GM19438 (cell line): Measurements from ENCODE around the gene SH3RF3.
"Not testable (repeated sequence)": the region's sequence is repeated elsewhere in the genome, so short reads cannot be mapped to it uniquely, and the experiment has no call there.

Experiments used
- ATAC-seq: cut with Tn5 transposase; IDR thresholded peaks from one replicate; pipeline ENCODE4 v1.9.1; 2021; ENCODE audit warnings: low read depth; ENCODE audit not compliant: unreplicated experiment

SH3RF3 gene

DNA sequence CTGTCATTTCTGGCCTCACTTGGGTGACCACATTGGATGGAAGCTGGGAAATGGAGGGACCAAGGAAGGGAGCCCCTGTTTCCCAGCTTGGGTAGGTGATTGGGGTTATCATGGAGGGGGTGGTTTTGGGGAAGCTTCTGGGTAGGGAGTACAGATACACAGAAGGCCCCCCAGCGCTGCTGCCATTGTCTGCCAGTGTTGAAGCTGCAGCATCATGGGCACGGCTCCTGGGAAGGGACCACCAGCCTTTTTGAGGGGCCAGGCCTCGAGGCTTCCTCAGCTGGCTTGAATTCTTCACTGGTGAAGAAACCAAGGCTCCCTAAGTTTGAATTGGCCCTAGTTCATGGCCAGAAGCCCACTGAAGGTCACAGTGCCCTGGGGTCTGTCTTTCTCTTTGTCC lies 25.2 kb downstream of the SH3RF3 start:
- no peak for ATAC-seq

DNA sequence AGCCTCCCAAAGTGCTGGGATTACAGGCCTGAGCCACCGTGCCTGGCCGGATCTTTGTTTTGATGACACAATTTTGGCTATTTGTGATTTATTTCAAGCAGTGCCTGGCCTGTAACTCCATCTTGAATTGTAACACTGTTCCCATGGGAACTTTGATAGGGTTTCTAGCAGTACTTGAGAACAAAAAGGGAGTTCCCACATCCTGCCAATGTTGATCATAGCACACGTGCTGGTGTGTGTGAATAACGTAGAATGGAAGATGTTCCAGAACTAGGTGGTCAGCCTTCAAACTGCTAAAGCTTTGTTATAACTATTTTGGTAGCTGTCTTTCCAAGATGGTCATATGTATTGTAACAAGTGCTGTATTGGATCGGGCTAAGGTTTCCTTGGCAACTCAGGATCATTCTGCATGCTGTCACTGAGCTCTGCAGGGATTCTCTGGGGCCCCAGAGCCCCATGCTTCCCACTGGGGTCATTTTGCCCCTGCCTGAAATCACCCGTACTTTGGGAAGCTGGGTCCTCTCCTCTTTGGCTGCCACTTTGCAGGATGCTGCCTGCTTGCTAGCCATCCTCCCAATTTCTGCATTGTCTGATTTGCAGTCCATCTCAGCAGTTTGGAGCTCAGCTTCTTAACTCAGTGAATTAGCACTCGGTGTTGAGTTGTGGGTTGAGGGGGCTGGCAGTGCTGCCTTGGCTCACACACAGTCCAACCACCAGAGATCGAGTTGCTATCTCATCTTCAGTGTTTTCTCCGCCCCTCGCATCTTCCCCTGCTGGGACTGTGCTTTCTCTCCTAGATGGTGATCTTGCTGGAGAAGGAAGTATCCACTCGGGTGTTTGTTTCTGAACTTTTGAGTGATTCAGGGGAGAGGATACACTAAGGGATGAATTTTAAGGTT lies 26.8 kb downstream of the SH3RF3 start:
- no peak for ATAC-seq

DNA sequence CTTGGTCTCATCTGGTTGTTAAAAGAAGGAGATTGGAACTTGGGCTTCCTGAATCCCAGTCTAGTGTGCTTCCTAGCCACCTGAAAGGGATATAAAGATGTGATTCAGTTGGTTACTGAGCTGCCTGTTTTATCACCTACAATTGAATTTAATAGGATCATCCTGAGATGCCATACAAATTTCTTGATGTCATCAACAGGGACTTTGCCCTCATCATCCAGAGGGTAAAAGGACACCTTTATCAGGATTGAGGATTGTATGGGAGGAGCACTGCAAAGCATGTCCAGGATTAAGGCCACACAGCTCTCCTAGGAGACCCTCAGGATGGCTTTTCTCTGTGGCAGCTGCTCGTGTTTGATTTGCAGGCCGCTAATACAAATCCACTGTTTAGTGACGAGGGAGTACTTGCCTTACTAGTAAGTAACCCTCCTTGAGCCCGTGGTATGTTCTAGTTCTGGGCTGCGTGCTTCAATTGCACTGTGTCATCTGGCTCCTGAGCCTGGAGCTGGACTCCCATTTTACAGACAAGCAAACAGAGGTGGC lies 28.6 kb downstream of the SH3RF3 start:
- no peak for ATAC-seq

DNA sequence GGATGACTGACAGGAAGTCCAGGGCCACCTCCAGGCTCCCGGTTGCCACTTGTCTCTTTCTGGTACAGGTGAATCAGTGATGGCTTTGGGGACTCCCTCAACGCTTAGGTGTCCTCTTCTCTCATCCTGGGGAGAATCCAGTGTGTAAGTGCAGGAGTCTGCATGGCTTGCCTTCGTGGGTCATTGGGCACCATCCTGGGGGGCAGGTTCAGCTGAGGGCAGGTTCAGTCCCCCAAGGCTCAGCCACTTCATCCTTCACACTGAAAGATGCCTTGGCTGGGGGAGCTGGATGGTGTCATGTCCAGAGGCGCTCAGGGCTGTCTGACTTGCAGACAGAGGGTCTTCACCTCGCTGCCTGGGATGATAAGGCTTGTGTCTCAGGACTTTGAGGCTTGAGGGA lies 29.2 kb downstream of the SH3RF3 start:
- ATAC-seq = no peak

DNA sequence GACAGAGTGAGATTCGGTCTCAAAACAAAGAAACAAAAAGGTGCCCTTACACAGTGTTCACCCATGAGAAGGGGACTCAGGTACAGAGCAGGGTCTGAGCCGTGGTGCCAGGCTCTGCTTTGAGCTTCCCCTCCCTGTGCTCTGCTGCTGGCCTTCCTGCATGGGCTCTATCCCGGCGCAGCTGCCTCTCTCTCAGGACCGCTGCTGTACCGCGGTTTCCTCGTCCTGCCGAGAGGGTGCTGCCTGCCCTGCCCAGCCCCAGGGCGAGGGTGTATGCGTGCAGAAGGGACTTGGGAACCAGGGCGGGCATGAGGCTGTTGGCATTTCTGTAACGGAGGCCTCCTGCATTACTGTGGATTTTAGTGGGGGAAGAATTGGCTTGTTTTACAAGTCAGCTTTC lies 30.1 kb downstream of the SH3RF3 start:
- ATAC-seq = no peak

DNA sequence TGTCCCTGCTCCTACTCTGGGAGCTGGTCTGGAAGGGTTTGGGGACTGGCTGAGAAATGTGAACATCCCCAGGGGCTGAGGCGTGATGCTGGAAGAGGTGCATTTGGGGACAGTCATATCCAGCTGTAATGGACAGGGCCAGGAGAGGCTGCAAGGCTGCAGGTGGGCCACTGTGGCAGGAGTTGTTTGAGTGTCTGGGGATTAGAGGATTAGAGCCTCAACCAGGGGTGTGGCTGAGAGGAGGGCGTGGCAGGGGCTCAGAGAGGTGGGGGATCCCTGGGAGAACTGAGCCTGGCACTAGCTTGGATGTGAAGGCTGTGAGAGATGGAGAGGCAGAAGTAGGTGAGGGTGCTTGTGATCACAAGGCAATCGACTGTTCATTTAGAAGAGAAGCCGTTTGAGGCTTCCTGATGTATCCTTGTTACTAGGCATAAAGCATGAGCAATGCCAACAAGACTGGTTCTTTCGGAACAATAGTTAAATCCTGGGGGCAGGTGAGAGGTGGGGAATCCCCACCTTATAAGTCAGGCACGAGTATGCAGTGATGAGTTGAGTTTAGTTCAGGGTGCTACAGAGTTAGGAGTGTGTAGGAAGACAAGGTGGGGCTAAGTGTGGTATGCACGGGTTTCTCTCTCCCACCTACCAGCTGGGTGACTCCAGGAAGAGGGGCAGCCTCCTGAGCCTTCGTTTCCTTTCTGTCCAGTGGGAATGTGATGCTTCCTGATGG lies 31.9 kb downstream of the SH3RF3 start:
- ATAC-seq = no peak

DNA sequence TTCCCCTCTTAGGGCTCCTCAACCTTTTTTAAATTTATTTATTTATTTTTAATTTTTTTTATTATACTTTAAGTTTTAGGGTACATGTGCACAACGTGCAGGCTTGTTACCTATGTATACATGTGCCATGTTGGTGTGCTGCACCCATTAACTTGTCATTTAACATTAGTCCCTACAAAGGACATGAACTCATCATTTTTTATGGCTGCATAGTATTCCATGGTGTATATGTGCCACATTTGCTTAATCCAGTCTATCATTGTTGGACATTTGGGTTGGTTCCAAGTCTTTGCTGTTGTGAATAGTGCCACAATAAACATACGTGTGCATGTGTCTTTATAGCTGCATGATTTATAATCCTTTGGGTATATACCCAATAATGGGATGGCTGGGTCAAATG lies 33.4 kb downstream of the SH3RF3 start:
- ATAC-seq = not testable (repeated sequence)

DNA sequence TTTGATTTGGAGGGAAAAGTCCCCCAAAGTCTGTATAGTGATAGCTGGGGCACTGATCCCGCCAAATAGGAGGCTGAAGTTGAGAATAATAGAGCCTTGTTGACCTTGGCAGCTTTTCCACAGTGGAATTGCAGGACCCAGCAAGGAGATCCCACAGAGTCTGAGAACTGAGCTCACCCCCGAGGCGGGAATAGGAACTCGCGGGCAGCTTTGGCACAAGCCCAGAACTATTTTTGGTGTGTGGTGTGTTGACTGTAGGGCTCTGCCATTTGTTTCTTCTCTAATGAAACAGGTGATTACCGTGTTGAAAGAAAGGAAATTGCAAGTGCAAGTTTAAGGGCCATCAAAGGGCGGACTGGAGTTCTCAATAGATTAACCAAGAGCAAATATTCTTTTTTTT lies 34.0 kb downstream of the SH3RF3 start:
- no peak for ATAC-seq

DNA sequence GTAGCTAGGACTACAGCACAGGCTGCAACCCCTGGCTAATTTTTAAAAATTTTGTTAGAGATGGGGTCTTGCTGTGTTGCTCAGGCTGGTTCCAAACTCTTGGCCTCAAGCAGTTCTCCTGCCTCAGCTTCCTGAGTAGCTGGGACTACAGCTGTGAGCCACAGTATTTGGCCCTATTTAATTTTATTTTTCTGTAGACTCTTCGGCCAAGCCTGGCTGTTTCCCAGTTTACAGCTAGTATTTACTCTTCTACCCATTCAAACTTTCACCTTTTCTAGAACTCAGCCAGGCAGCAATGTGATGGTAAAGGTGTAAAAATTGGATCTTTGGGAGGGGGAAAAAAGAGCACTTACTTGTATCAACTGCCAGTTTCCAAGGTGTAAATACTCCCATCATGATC lies 35.3 kb downstream of the SH3RF3 start:
- no peak for ATAC-seq

DNA sequence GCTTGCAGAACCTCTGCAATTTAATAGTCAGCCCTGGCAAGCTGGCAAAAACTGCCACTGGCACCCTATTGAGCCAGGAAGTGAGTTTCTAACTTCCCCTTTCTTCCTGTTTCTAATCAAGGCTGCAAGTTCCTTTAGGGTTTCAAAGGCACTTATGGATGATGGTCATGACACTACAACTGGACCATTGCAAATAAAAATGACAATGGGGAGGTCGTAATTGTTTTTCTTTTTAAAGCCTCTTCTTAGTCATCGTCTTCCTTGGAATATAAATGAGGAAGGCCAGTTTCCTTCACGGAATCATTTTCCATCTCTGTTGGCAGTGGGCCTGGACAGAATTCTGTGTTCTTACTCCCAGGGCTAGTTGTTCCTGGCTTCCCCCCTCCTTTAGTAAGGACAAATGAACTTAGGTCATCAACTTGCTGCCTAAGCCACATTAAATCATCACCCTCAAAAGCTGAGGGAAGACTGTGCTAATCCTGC lies 35.8 kb downstream of the SH3RF3 start:
- ATAC-seq = no peak

DNA sequence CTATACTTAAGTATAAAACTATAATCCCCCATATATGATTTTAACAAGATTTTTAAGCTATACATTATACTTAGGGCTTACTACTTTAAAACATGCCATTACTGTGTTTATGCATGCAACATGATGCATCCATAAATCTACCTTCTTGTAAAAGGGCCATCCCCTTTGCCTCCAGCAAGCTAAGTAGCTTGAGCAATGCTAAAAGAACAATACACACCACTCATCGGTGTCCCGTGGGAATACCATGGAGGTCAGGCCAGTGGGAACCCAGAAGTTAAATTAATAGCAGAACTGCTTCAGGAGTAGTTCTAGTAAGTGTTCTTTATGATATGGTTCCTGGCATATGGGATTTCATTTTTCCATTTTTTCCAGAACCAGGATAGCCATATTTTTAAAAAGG lies 37.8 kb downstream of the SH3RF3 start:
- ATAC-seq = no peak

DNA sequence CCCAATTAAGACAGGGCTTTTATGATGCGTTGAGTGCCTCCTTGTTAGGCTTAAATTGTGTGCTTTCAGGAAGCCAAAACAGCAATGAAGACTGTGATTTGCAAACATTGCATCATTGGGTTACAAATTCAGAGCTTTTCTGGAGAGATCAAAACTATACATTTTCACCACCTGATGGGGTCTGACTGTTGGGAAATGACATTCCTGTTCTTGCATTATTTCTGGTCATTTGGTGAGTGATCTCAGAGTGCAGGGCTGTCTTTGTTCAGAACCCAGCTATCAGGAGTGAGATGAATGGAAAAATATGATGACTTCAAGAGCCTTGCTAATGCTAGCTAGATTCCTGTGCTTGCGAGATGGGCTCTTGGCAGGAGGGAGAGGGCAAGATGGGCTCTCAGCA lies 39.1 kb downstream of the SH3RF3 start:
- ATAC-seq = no peak

DNA sequence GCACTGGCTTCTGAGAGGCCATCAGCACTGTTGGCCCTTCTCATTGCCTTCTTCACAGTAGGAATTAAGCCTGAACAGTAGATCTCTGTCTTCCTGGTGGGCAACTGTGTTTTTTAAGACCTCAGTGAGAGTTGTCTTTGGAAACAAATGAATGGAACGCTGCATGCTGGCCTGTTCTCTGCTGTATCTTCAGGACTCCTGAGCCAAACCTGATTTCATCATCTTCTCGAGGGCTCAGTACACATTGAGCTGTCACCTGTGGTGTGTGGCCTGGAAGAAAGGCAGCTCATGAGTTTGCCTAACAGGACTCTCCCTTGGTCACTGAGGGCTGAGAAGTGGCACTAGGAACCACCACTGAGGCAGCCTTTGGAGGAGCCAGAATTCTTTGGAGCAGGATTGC lies 39.7 kb downstream of the SH3RF3 start:
- ATAC-seq = no peak

DNA sequence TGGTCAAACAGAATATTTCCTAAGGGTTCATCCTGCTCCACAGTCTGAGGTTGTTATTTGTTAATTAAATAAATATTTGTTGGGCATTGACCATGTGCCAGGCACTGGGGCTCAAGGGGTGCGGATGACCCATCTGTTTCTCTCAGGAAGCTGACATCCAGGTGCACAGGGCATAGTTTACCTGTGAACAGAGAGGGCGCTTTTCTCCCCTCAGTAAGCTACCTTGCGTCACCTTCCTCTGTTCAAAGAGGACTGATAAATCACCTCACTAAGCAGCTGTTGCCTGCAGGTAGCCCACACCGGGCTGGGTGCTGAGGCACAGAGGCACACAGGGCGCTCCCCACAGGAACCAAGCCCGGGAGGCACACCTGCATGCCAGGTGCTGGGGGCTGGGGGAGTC lies 41.6 kb downstream of the SH3RF3 start:
- no peak for ATAC-seq

DNA sequence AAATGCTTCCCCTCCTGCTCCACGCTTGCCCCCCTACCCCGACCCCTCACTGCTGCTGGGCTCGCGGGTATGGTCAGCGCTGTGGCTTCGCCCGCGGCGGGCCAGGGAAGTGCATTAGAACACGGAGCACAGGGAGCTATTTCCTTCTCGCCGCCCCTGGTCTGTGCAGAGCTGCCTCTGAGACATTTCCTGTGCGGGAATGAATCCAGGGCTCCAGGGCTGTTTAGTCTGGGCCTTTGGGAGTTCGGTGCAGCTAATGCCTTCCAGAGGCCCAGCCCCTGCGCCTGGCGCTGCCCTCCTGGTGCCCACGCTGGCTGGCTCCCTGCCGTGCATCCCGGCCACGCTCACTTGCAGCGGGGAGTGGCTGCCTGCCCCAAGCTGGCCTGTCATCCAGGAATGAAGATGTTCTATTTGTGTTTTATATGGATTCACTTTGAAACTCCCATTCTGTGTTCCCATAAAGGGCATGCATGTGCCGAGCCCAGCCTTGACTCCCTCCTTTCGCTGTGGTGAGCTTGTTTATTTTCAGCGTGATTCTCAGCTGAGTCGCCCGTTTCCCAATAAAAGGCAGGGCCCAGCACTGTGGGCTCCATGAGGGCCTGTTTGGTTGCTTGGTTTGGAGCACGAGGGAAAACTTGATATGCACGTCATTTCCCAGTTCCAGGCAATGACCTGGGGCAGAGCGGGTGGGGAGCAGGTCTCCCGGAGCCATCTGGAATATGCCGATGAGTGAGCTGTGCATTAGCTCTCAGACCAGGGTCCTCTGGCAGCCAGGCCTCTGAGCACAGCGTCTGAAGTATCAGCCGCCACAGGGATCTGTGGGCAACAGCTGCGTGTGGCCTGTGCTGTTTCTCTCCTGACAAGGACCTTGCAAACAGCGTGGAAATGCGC lies 42.7 kb downstream of the SH3RF3 start:
- no peak for ATAC-seq

DNA sequence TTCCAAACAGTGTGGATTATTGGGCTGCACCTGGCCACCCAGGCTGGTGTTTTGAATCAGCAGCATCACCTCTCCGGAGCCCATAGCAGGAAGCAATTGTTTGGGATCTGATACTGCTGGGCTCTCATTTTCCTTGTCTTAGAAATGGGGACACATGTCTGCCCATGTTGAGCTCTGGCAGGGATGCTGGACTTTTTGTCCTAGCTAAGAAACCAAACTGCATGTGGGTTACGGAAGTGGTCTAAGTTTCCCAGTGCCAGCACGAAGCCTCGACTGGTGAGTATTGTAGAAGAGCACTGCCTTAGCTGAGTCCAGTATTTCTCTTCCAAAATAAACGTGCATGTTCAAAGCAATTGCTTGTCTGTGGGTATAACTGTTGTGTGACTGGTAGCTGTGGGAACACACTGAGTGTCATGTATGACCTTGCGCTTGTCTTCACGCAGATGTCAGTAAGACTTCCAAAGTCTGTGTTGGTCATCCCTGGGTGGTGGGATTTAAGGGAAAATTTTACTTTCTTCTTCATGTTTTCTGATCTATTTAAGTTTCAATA lies 43.6 kb downstream of the SH3RF3 start:
- no peak for ATAC-seq

DNA sequence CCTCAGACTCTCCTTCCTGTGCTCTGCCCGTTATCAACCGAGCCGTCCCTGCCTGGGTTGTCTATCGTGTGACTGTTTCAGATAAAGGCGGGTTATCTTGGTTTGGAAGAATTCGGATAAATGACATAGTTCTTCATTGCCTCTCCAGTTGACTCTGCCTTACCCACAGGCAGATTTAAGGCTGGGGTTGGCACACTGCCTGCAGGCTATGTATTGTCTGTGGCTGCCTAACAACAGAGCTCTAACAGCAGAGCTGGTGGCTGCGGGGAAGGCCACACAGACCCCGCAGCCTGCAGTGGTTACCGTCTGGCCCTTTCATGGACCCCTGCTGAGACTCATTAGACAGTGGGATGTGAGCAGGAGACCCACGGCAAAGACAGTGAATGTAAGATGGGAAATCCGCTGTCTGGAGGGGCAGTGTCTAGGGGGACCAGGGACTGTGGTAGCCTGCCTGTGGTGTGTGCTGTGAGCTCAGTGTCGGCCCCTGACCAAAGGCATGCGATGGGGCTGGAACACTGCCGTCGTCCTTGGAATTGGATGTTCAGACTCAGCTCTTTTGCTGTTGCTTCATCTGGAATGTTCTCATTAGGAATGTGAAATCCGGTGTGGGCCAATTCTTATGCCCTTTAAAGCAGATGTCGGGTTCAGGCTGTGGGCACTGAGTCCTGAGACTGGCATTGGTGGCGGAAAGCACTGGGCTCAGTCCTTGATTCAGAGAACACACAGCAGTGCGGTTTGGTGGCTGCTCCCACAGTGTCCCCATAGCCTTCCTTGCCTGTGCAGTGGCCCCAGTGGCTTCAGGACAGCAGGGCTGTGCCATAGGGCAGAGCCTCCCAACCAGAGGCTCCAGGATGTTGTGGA lies 44.5 kb downstream of the SH3RF3 start:
- ATAC-seq = no peak

DNA sequence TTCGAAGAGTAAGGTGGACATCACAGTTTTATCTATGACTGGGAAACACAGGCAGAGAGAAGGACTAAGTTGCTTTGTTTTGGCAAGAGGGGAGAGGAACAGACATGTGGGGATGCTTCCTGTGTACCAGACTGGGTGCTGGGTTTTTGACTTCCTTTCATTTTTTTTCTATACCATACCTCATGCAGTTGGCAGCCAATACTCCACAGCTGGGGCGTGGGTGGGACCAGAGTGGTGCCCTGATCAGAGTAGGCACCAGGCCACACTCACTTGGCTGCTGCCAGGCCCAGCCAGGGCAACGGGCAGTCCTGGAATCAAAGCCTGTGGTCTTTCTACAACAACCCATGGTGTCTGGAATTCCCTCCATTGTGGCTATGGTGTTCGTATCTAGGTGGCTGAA lies 45.2 kb downstream of the SH3RF3 start:
- ATAC-seq = no peak

DNA sequence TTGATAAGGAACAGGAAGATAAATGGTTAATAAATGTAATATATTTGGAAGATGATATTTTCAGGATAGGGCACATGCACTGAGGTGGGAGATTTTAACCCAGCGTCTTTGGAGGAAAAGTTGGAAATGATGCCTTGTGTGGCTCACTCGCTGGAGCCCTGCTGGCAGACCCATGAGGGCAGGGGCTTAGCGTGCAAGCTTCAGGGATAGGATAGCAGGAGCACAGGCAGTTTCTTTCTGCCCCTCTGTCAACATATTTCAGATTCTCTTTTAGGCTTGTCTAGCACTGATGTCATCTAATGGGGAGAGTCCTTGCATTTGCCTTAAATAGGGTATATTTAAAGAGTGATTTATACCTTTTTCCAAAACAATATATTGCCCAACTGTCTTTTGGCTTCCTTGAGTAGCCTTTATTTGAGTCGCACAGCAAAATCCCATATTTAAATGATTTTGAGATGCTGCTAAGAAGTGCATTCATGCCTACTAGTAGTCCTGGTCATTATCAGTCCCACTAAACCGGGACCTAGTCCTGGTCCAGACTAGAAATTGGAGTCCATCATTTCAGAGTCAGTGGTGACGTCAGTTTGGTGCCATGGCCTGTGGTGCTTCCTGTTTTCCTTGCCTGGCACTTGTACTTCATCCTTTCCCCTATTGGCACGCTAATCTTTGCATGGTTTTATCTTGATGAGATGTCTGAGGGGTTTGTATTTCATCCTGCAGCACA lies 45.8 kb downstream of the SH3RF3 start:
- ATAC-seq = no peak
